T-helper 22 cell (primary cell): ENCODE data around the gene PDC.

Experiments
- DNase-seq: peaks from one replicate; pipeline ENCODE4 v3.0.0-alpha.2; 2020; ENCODE audit warnings: low read depth

The PDC gene

GRCh38 chr1:186461014-186461413 lies at the start of gene PDC:
PDC (minus strand) TSS chr1:186461114; CDS start chr1:186449459, 11,655 bp downstream.
- no peak for DNase-seq

GRCh38 chr1:186503190-186503589 lies 42.3 kb upstream of the PDC start:
- no peak for DNase-seq

- no peak for DNase-seq
These were observed 41.2 kb upstream of the PDC start for GRCh38 chr1:186502087-186502486.

GRCh38 chr1:186500804-186501203 lies 39.9 kb upstream of the PDC start:
- no peak for DNase-seq

GRCh38 chr1:186499571-186499970 lies 38.7 kb upstream of the PDC start:
- no peak for DNase-seq

GRCh38 chr1:186498695-186499389 lies 37.9 kb upstream of the PDC start:
- no peak for DNase-seq

GRCh38 chr1:186498071-186498470 lies 37.2 kb upstream of the PDC start:
- DNase-seq, result no peak

GRCh38 chr1:186497651-186498050 lies 36.7 kb upstream of the PDC start:
- DNase-seq, result no peak

GRCh38 chr1:186496171-186496851 lies 35.4 kb upstream of the PDC start:
- DNase-seq, result no peak

GRCh38 chr1:186494832-186495271 lies 33.9 kb upstream of the PDC start:
- no peak for DNase-seq

- no peak for DNase-seq
These were observed 31.8 kb upstream of the PDC start for GRCh38 chr1:186492531-186493291.

GRCh38 chr1:186491336-186491735 lies 30.4 kb upstream of the PDC start:
- no peak for DNase-seq

- no peak for DNase-seq
These were observed 26.2 kb upstream of the PDC start for GRCh38 chr1:186487163-186487562.

GRCh38 chr1:186486061-186486460 lies 25.1 kb upstream of the PDC start:
- DNase-seq, result no peak

- no peak for DNase-seq
These were observed 22.6 kb upstream of the PDC start for GRCh38 chr1:186483561-186483960.

- no peak for DNase-seq
These were observed 21.8 kb upstream of the PDC start for GRCh38 chr1:186482661-186483255.

GRCh38 chr1:186481303-186481888 lies 20.5 kb upstream of the PDC start:
- DNase-seq, result no peak

GRCh38 chr1:186479162-186479561 lies 18.2 kb upstream of the PDC start:
- DNase-seq, result no peak

- no peak for DNase-seq
These were observed 15.5 kb upstream of the PDC start for GRCh38 chr1:186476264-186477040.

GRCh38 chr1:186474208-186474607 lies 13.3 kb upstream of the PDC start:
- no peak for DNase-seq

- no peak for DNase-seq
These were observed 12.1 kb upstream of the PDC start for GRCh38 chr1:186473047-186473446.
